HepG2 (cell line): ENCODE measurements around the gene ZNF597. TPM values are rescaled to one million over a fixed set of nuclear protein-coding genes. Genes with fewer than 3 reads are reported as not detected.

Experiments
- ATAC-seq: fragments of 200-7000 bp; cut with Tn5 transposase; 3 replicates; pipeline ENCODE4 v1.9.1; 2020; ENCODE audit warnings: mild to moderate bottlenecking, moderate library complexity
- BruUV-seq: library from RNA; stranded (reverse); fragments of 400-500 nt; replicated peaks from 2 replicates; lab custom pipeline; 2021; lab: Mats Ljungman, UMichigan
- CTCF ChIA-PET: fragments of 300-600 bp; formaldehyde crosslinking; extraction: SDS; loops from one replicate; lab custom pipeline; 2021; ENCODE audit warnings: low total read pairs, inconsistent platforms, low intra/inter-chr PET ratio; lab: Yijun Ruan, JAX
- POLR2A ChIA-PET: fragments of 350-600 bp; sonication (Branson Sonifier 250); formaldehyde crosslinking; loops from one replicate; lab custom pipeline; 2020; ENCODE audit warnings: antibody characterized with exemption, inconsistent platforms; lab: Yijun Ruan, JAX
- DNase-seq: peaks from one replicate; pipeline ENCODE4 v3.0.0-alpha.2; 2015; ENCODE audit warnings: low spot score
- FAIRE-seq: peaks from 3 replicates; lab custom pipeline; 2011; peaks lifted over from hg19 to GRCh38; lab: Jason Lieb, UNC
- H2AFZ ChIP-seq: one replicate; pipeline ENCODE4 v1.6.1; 2011; ENCODE audit warnings: low read length, inconsistent platforms
- H3K27ac ChIP-seq: fragments of 300-600 bp; 3 replicates; pipeline ENCODE4 v1.8.0; 2011; ENCODE audit warnings: mixed run types, mild to moderate bottlenecking, mixed read lengths, low read length, inconsistent platforms; ENCODE audit not compliant: insufficient read depth; ENCODE audit errors: extremely low read length
- H3K27me3 ChIP-seq, 2 experiments: fragments of 200-600 bp in 1 of 2; 2 replicates in 1 of 2; 3 replicates in 1 of 2; pipeline versions ENCODE4 v1.6.0 to v1.8.0; 2011; ENCODE audit warnings: low read length in 2 of 2, mild to moderate bottlenecking in 2 of 2, moderate library complexity in 2 of 2, inconsistent platforms in 1 of 2; ENCODE audit not compliant: insufficient read depth in 2 of 2, control insufficient read depth in 1 of 2
- H3K36me3 ChIP-seq, 2 experiments: fragments of 200-600 bp in 1 of 2; replicated peaks in 1 of 2; 2 replicates in 1 of 2; 3 replicates in 1 of 2; pipeline versions ENCODE4 v1.5.1 to v1.8.0; 2011; ENCODE audit warnings: low read length in 2 of 2, inconsistent platforms in 1 of 2; ENCODE audit not compliant: insufficient read depth in 2 of 2, control insufficient read depth in 1 of 2
- H3K4me1 ChIP-seq: 2 replicates; pipeline ENCODE4 v1.5.1; 2012; ENCODE audit warnings: low read length, inconsistent platforms; ENCODE audit not compliant: insufficient read depth
- H3K4me2 ChIP-seq: 2 replicates; pipeline ENCODE4 v1.6.0; 2011; ENCODE audit warnings: low read depth, low read length, inconsistent platforms
- H3K4me3 ChIP-seq, 3 experiments: fragments of 200-600 bp in 1 of 3; sonication (generic), shearing (Covaris generic) in 1 of 3; replicated peaks in 1 of 3; 2 replicates each; pipeline ENCODE4 v1.5.1; 2011 to 2016; ENCODE audit warnings: low read length in 3 of 3, inconsistent platforms in 2 of 3, low read depth in 2 of 3, mild to moderate bottlenecking in 2 of 3, control low read depth in 1 of 3, mixed read lengths in 1 of 3; ENCODE audit not compliant: insufficient read depth in 1 of 3
- H3K79me2 ChIP-seq: one replicate; pipeline ENCODE4 v1.6.1; 2011; ENCODE audit warnings: low read length, inconsistent platforms; ENCODE audit not compliant: insufficient read depth
- H3K9ac ChIP-seq: 2 replicates; pipeline ENCODE4 v1.6.0; 2011; ENCODE audit warnings: mild to moderate bottlenecking, low read depth, low read length, inconsistent platforms; ENCODE audit not compliant: insufficient read depth
- H3K9me3 ChIP-seq: 2 replicates; pipeline ENCODE4 v1.5.1; 2012; ENCODE audit warnings: mild to moderate bottlenecking, low read length
- H4K20me1 ChIP-seq: 2 replicates; pipeline ENCODE4 v1.6.0; 2011; ENCODE audit warnings: inconsistent platforms, mild to moderate bottlenecking, low read length, moderate library complexity; ENCODE audit not compliant: insufficient read depth
- CHD2 ChIP-seq: IDR thresholded peaks from 2 replicates; pipeline ENCODE4 v1.6.1; 2011; ENCODE audit warnings: low read depth, low read length, improper control_type of control experiment
- ELF1 ChIP-seq: sonication (generic); formaldehyde crosslinking; IDR thresholded peaks from 2 replicates; pipeline ENCODE4 v1.4.0; 2020; ENCODE audit warnings: missing genetic modification reagents
- KLF16 ChIP-seq, 2 experiments: sonication (generic) in 1 of 2; formaldehyde crosslinking in 1 of 2; IDR thresholded peaks; 2 replicates each; pipeline versions ENCODE4 v1.6.1 to v1.8.0; 2016 to 2023; ENCODE audit warnings: missing genetic modification reagents in 2 of 2, missing compliant biosample characterization in 1 of 2
- NR3C1 ChIP-seq: sonication (generic); formaldehyde crosslinking; IDR thresholded peaks from 2 replicates; pipeline ENCODE4 v1.4.0; 2020; ENCODE audit warnings: missing genetic modification reagents
- POLR2G ChIP-seq: fragments of 200-400 bp; formaldehyde crosslinking; IDR thresholded peaks from 2 replicates; pipeline ENCODE4 v1.6.1; 2018; ENCODE audit warnings: mild to moderate bottlenecking, low read depth, low read length, moderate library complexity
- RAD51 ChIP-seq: fragments of 450-650 bp; IDR thresholded peaks from 2 replicates; pipeline ENCODE4 v1.6.1; 2016; ENCODE audit warnings: borderline replicate concordance
- SALL1 ChIP-seq: sonication (generic); formaldehyde crosslinking; IDR thresholded peaks from 2 replicates; pipeline ENCODE4 v1.8.0; 2022; ENCODE audit warnings: mild to moderate bottlenecking, missing genetic modification reagents
- SOX5 ChIP-seq: IDR thresholded peaks from 2 replicates; pipeline ENCODE4 v1.6.1; 2016; ENCODE audit warnings: borderline replicate concordance
- TEAD3 ChIP-seq: optimal IDR thresholded peaks from 2 replicates; pipeline ENCODE3; 2016; ENCODE audit warnings: borderline replicate concordance
- ZFP37 ChIP-seq: sonication (generic); formaldehyde crosslinking; IDR thresholded peaks from 2 replicates; pipeline ENCODE4 v1.4.0; 2020; ENCODE audit warnings: missing genetic modification reagents, borderline replicate concordance
- ZNF234 ChIP-seq: sonication (generic); formaldehyde crosslinking; conservative IDR thresholded peaks from 2 replicates; pipeline ENCODE4 v1.5.1; 2020; ENCODE audit warnings: mild to moderate bottlenecking, missing genetic modification reagents
- ZNF350 ChIP-seq: sonication (generic); formaldehyde crosslinking; IDR thresholded peaks from 2 replicates; pipeline ENCODE4 v1.4.0; 2020; ENCODE audit warnings: mild to moderate bottlenecking, low read depth, missing genetic modification reagents, borderline replicate concordance
- ZNF572 ChIP-seq: sonication (generic); formaldehyde crosslinking; IDR thresholded peaks from 2 replicates; pipeline ENCODE4 v1.5.1; 2020; ENCODE audit warnings: mild to moderate bottlenecking, missing genetic modification reagents
- WGBS: methylation state at CpG from one replicate; pipeline ENCODE4 v1.1.6; 2017; ENCODE audit warnings: low lambda C conversion rate; 5-methylcytosine and 5-hydroxymethylcytosine counted together
- in situ Hi-C: cut with HindIII; loops from 2 replicates; pipeline ENCODE4 v1.10.0; 2017; ENCODE audit warnings: low pct_unique_long_range_greater_than_20kb; ENCODE audit not compliant: extremely low pct_ligation_motif_present
- intact Hi-C: fragments of 100-400 bp; cut with micrococcal nuclease; formaldehyde crosslinking; loops from one replicate; pipeline ENCODE4 v1.10.0; 2022; ENCODE audit not compliant: unreplicated experiment
- polyA plus RNA-seq, 8 experiments: library from polyadenylated mRNA; depleted of rRNA in 3 of 8; stranded (reverse) in 7 of 8; unstranded in 1 of 8; fragments of >200 nt; fragmentation: Illumina TruSeq in 4 of 8; extraction: Trizol in 4 of 8; gene quantifications; 2 replicates each; pipeline versions ENCODE4 v1.2.1 to v1.2.3, GENCODE V29; 2011 to 2016; ENCODE audit warnings: low read depth in 4 of 8, missing spikeins in 1 of 8, mixed read lengths in 1 of 8; ENCODE audit not compliant: insufficient read depth in 1 of 8
- total RNA-seq, 5 experiments: library from RNA; depleted of rRNA; stranded (reverse); fragments of >200 nt; fragmentation: Illumina TruSeq; extraction: Trizol; gene quantifications; 2 replicates each; pipeline ENCODE4 v1.2.3, GENCODE V29; 2016; ENCODE audit warnings: low read depth in 1 of 5
- TF ChIP-seq, protein P1 (sequence below): sonication (generic); formaldehyde crosslinking; IDR thresholded peaks from 2 replicates; pipeline ENCODE4 v1.4.0; 2020; ENCODE audit warnings: missing genetic modification reagents
- TF ChIP-seq, protein P2 (sequence below): sonication (generic); formaldehyde crosslinking; IDR thresholded peaks from 2 replicates; pipeline ENCODE4 v1.8.1; 2022; ENCODE audit warnings: mild to moderate bottlenecking, missing genetic modification reagents
- TF ChIP-seq, protein P3 (sequence below): sonication (generic); formaldehyde crosslinking; conservative IDR thresholded peaks from 2 replicates; pipeline ENCODE4 v1.8.0; 2022; ENCODE audit warnings: mild to moderate bottlenecking, moderate library complexity, missing genetic modification reagents

ZNF597 gene
- total and polyA plus RNA-seq, 2 of the 13 experiments (the other 11 are each of a cell fraction or from before 2014, with no cell fraction given) = 1.3 to 2.4 TPM

DNA sequence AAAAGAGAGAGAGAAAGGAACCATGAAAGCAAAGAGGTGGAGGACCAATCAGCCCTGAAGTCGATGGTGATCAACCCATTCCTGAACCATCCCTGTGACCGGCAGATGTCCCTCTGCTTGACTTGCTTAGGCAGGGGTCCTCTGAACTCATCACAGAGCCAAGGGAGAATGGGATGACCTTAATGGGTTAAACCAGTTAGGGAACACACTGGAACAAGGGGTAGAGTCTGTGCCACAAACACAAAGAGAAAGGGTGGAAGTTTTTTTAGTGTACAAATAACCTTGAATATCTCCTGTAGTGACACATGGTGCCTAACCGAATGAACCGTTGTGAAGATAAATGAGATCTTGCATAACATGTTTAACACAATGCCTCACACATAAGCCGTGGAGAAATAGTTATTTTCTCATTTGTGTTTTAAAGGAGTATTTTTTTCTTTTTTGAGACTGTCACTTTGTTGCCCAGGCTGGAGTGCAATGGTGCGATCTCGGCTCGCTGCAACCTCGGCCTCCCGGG, 11.4 kb upstream of the ZNF597 start (continued):
- TF ChIP-seq, protein P1, sequence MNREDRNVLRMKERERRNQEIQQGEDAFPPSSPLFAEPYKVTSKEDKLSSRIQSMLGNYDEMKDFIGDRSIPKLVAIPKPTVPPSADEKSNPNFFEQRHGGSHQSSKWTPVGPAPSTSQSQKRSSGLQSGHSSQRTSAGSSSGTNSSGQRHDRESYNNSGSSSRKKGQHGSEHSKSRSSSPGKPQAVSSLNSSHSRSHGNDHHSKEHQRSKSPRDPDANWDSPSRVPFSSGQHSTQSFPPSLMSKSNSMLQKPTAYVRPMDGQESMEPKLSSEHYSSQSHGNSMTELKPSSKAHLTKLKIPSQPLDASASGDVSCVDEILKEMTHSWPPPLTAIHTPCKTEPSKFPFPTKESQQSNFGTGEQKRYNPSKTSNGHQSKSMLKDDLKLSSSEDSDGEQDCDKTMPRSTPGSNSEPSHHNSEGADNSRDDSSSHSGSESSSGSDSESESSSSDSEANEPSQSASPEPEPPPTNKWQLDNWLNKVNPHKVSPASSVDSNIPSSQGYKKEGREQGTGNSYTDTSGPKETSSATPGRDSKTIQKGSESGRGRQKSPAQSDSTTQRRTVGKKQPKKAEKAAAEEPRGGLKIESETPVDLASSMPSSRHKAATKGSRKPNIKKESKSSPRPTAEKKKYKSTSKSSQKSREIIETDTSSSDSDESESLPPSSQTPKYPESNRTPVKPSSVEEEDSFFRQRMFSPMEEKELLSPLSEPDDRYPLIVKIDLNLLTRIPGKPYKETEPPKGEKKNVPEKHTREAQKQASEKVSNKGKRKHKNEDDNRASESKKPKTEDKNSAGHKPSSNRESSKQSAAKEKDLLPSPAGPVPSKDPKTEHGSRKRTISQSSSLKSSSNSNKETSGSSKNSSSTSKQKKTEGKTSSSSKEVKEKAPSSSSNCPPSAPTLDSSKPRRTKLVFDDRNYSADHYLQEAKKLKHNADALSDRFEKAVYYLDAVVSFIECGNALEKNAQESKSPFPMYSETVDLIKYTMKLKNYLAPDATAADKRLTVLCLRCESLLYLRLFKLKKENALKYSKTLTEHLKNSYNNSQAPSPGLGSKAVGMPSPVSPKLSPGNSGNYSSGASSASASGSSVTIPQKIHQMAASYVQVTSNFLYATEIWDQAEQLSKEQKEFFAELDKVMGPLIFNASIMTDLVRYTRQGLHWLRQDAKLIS (CRISPR knock-in tag) = no peak
- TF ChIP-seq RAD51 (no peak), ZFP37 (no peak), CHD2 (no peak), KLF16 (CRISPR knock-in tag; IDR thresholded peaks at IDR 0.05) (no peak), SOX5 (CRISPR knock-in tag) (peak; percentile 50; the same call in 1 of the 2 replicates)
- TF ChIP-seq, protein P2, sequence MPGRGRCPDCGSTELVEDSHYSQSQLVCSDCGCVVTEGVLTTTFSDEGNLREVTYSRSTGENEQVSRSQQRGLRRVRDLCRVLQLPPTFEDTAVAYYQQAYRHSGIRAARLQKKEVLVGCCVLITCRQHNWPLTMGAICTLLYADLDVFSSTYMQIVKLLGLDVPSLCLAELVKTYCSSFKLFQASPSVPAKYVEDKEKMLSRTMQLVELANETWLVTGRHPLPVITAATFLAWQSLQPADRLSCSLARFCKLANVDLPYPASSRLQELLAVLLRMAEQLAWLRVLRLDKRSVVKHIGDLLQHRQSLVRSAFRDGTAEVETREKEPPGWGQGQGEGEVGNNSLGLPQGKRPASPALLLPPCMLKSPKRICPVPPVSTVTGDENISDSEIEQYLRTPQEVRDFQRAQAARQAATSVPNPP = no peak

DNA sequence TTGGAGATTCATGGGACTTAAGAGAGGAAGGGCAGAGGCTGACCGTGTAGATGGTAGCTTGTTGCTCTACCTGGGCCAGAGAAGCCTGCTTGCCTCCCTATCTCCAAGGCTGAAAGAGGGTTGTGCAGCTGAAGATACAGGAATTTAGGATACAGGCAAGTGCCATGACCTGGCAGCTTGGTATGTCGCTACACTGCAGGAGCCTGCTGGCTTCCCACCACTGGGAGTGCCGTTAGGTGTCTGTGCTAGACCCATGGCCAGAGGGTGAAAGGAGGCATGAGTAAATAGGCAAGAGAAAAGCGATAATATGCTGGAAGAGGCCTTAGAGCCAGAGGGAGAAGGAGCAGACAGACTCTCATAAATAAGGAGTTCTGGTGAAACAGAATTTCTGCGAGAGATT, 10.8 kb upstream of the ZNF597 start:
- intact Hi-C loops = no loop called here
- ChIA-PET POLR2A (interaction anchor here (3.4 kb wide), 1 partner anchor 11 kb away, joined by 21 read pairs; the partner anchor contains the start of genes NAA60 and ZNF597), CTCF (no interaction called here)
- Histone ChIP-seq H4K20me1 (no peaks in the 10 kb centered on the region), H3K4me1 (peaks cover 40% of the 10 kb centered on the region), H3K27ac (peak overlapping the region; percentile 19), H3K4me3 (no peak overlapping the region), H3K27me3 (no peaks in the 10 kb centered on the region; a peak in 1 of 5 replicates), H3K36me3 (no peaks in the 10 kb centered on the region; a peak in 1 of 5 replicates), H3K9me3 (no peaks in the 10 kb centered on the region), H2AFZ (no peak overlapping the region), H3K4me2 (peak overlapping the region; percentile 56), H3K9ac (no peak overlapping the region), H3K79me2 (peaks cover 9% of the 10 kb centered on the region)
- peak; percentile 25 for ATAC-seq
- no peak for FAIRE-seq
- no TSS peak for BruUV-seq
- in situ Hi-C loops = no loop called here
- 62% methylated on average over 5 of the region's 5 CpGs for WGBS
- DNase-seq = peak; percentile 45
- TF ChIP-seq ZNF572 (CRISPR knock-in tag) = no peak
- peak; percentile 42 for TF ChIP-seq TEAD3 (CRISPR knock-in tag)
- TF ChIP-seq, protein P3, sequence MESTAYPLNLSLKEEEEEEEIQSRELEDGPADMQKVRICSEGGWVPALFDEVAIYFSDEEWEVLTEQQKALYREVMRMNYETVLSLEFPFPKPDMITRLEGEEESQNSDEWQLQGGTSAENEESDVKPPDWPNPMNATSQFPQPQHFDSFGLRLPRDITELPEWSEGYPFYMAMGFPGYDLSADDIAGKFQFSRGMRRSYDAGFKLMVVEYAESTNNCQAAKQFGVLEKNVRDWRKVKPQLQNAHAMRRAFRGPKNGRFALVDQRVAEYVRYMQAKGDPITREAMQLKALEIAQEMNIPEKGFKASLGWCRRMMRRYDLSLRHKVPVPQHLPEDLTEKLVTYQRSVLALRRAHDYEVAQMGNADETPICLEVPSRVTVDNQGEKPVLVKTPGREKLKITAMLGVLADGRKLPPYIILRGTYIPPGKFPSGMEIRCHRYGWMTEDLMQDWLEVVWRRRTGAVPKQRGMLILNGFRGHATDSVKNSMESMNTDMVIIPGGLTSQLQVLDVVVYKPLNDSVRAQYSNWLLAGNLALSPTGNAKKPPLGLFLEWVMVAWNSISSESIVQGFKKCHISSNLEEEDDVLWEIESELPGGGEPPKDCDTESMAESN (CRISPR knock-in tag) = no peak
- no peak for TF ChIP-seq ZNF234
- no peak for TF ChIP-seq POLR2G
- no peak for TF ChIP-seq ZNF350 (CRISPR knock-in tag)
- no peak for TF ChIP-seq ELF1 (CRISPR knock-in tag)
- no peak for TF ChIP-seq SALL1
- TF ChIP-seq NR3C1 (CRISPR knock-in tag) = no peak
